IPS-18a (cell line): ENCODE data around the gene PLPP4.

Experiments
- H3K27ac ChIP-seq: one replicate; pipeline ENCODE4 v1.5.1; 2013; ENCODE audit warnings: low read length
- H3K27me3 ChIP-seq: one replicate; pipeline ENCODE4 v1.6.1; 2013; ENCODE audit warnings: mild to moderate bottlenecking, low read length; ENCODE audit not compliant: control insufficient read depth, insufficient read depth
- H3K36me3 ChIP-seq: one replicate; pipeline ENCODE4 v1.6.1; 2013; ENCODE audit warnings: low read depth, low read length; ENCODE audit not compliant: control insufficient read depth
- H3K4me1 ChIP-seq: one replicate; pipeline ENCODE4 v1.6.1; 2013; ENCODE audit warnings: low read depth, low read length; ENCODE audit not compliant: control insufficient read depth
- H3K4me3 ChIP-seq: one replicate; pipeline ENCODE4 v1.5.1; 2013; ENCODE audit warnings: low read length
- H3K9ac ChIP-seq: one replicate; pipeline ENCODE4 v1.6.1; 2013; ENCODE audit warnings: mild to moderate bottlenecking, low read length, moderate library complexity
- H3K9me3 ChIP-seq: one replicate; pipeline ENCODE4 v1.6.1; 2013; ENCODE audit warnings: low read depth, low read length; ENCODE audit not compliant: control insufficient read depth

Gene PLPP4

GRCh38 chr10:120605410-120605809 lies 148.4 kb downstream of the PLPP4 start:
- no peaks in the 10 kb centered on the region for H3K4me1 ChIP-seq
- H3K36me3 ChIP-seq: no peaks in the 10 kb centered on the region
- no peaks in the 10 kb centered on the region for H3K27me3 ChIP-seq
- H3K27ac ChIP-seq: no peak overlapping the region
- H3K9ac ChIP-seq: no peak overlapping the region
- no peaks in the 10 kb centered on the region for H3K9me3 ChIP-seq
- H3K4me3 ChIP-seq: no peak overlapping the region

GRCh38 chr10:120606051-120606764 lies 149.2 kb downstream of the PLPP4 start:
- Histone ChIP-seq H3K9ac (no peak overlapping the region), H3K4me1 (peaks cover 4% of the 10 kb centered on the region), H3K4me3 (no peak overlapping the region), H3K27me3 (no peaks in the 10 kb centered on the region), H3K9me3 (no peaks in the 10 kb centered on the region), H3K27ac (no peak overlapping the region), H3K36me3 (no peaks in the 10 kb centered on the region)

GRCh38 chr10:120607016-120607709 lies 150.1 kb downstream of the PLPP4 start:
- Histone ChIP-seq H3K9ac (no peak overlapping the region), H3K4me3 (no peak overlapping the region), H3K27ac (no peak overlapping the region), H3K36me3 (no peaks in the 10 kb centered on the region), H3K27me3 (no peaks in the 10 kb centered on the region), H3K4me1 (peaks cover 4% of the 10 kb centered on the region), H3K9me3 (no peaks in the 10 kb centered on the region)

- Histone ChIP-seq H3K4me1 (peaks cover 4% of the 10 kb centered on the region), H3K9me3 (no peaks in the 10 kb centered on the region), H3K27me3 (no peaks in the 10 kb centered on the region), H3K9ac (no peak overlapping the region), H3K4me3 (no peak overlapping the region), H3K27ac (no peak overlapping the region), H3K36me3 (no peaks in the 10 kb centered on the region)
These were observed 151.0 kb downstream of the PLPP4 start for GRCh38 chr10:120607710-120608703.

- Histone ChIP-seq H3K9ac (no peak overlapping the region), H3K27ac (no peak overlapping the region), H3K9me3 (no peaks in the 10 kb centered on the region), H3K4me1 (peaks cover 4% of the 10 kb centered on the region), H3K36me3 (no peaks in the 10 kb centered on the region), H3K4me3 (no peak overlapping the region), H3K27me3 (no peaks in the 10 kb centered on the region)
These were observed 152.0 kb downstream of the PLPP4 start for GRCh38 chr10:120609006-120609405.

- H3K4me3 ChIP-seq: no peak overlapping the region
- H3K27me3 ChIP-seq: no peaks in the 10 kb centered on the region
- no peak overlapping the region for H3K9ac ChIP-seq
- no peaks in the 10 kb centered on the region for H3K9me3 ChIP-seq
- H3K27ac ChIP-seq: no peak overlapping the region
- H3K4me1 ChIP-seq: peaks cover 4% of the 10 kb centered on the region
- no peaks in the 10 kb centered on the region for H3K36me3 ChIP-seq
These were observed 153.8 kb downstream of the PLPP4 start for GRCh38 chr10:120610791-120611190.

GRCh38 chr10:120612756-120613155 lies 155.7 kb downstream of the PLPP4 start:
- H3K4me1 ChIP-seq: peaks cover 4% of the 10 kb centered on the region
- no peaks in the 10 kb centered on the region for H3K27me3 ChIP-seq
- no peaks in the 10 kb centered on the region for H3K36me3 ChIP-seq
- H3K27ac ChIP-seq: no peak overlapping the region
- no peak overlapping the region for H3K9ac ChIP-seq
- H3K4me3 ChIP-seq: no peak overlapping the region
- H3K9me3 ChIP-seq: peaks cover 9% of the 10 kb centered on the region

GRCh38 chr10:120613180-120613579 lies 156.2 kb downstream of the PLPP4 start:
- Histone ChIP-seq H3K27ac (no peak overlapping the region), H3K36me3 (no peaks in the 10 kb centered on the region), H3K9me3 (peaks cover 9% of the 10 kb centered on the region), H3K9ac (no peak overlapping the region), H3K4me1 (peaks cover 4% of the 10 kb centered on the region), H3K27me3 (no peaks in the 10 kb centered on the region), H3K4me3 (no peak overlapping the region)

- Histone ChIP-seq H3K9me3 (peaks cover 9% of the 10 kb centered on the region), H3K27ac (no peak overlapping the region), H3K9ac (no peak overlapping the region), H3K4me3 (no peak overlapping the region), H3K27me3 (no peaks in the 10 kb centered on the region), H3K4me1 (peaks cover 7% of the 10 kb centered on the region), H3K36me3 (no peaks in the 10 kb centered on the region)
These were observed 157.7 kb downstream of the PLPP4 start for GRCh38 chr10:120614680-120615079.

GRCh38 chr10:120616311-120616911 lies 159.4 kb downstream of the PLPP4 start:
- H3K9me3 ChIP-seq: peaks cover 9% of the 10 kb centered on the region
- H3K36me3 ChIP-seq: no peaks in the 10 kb centered on the region
- no peak overlapping the region for H3K4me3 ChIP-seq
- no peak overlapping the region for H3K9ac ChIP-seq
- H3K4me1 ChIP-seq: peaks cover 3% of the 10 kb centered on the region
- no peak overlapping the region for H3K27ac ChIP-seq
- no peaks in the 10 kb centered on the region for H3K27me3 ChIP-seq

- Histone ChIP-seq H3K9me3 (no peaks in the 10 kb centered on the region), H3K4me1 (no peaks in the 10 kb centered on the region), H3K9ac (no peak overlapping the region), H3K27me3 (no peaks in the 10 kb centered on the region), H3K27ac (no peak overlapping the region), H3K36me3 (no peaks in the 10 kb centered on the region), H3K4me3 (no peak overlapping the region)
These were observed 171.2 kb downstream of the PLPP4 start for GRCh38 chr10:120628197-120628596.
